ENCODE results near the gene HLA-F. TPM values are rescaled to one million over a fixed set of nuclear protein-coding genes. Genes with fewer than 3 reads are reported as not detected.

HLA-F gene
- total and polyA plus RNA-seq, 9 donors, result 16.3 to 61.6 (median 29.6) TPM

- no peak overlapping the region for H3K27ac ChIP-seq
Observed at GRCh38 chr6:29751480-29751879, 28.2 kb downstream of the HLA-F start.

DNA sequence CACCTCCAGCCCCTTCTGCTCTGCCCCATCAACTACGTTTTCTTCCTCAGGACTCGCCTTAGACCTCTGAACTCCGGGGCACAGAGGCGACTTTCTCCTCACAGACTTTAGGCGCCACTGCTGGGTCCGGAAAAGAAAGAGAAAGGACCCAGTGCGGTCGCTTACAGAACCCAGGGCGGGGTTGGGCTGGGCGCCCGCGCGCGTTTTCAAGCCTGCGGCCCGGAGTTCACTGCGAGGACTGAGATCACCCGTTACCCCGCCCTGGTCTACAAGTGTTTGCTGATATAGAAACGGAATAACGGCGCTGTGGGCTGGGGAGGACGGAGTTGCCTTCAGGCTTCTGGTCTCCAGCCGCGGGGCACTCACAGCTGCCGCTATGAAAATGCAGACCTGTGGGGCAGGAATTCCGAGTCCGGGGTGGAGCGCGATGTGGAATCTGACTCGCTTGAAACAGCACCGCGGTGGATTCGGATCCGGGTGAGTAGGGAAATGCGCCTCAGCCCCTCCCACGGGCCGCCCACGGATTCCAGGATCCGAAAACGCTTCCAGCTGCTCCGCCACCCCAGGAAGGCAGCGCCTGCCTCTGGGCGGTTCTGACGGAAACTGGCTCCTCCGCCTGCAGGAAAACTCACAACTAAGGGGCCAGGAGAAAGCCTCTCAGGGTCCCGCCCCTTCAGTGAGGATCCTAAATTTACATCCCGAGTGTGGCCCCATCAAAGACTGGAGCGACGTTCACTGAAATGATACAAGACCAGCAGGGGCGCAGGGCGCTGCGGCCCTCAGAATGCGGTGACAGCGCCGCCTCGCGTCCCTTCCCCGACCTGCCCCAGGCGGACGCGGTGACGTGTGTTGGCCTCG lies 29.4 kb downstream of the HLA-F start:
- H3K4me1 ChIP-seq (ENCODE audit: insufficient read depth), result peaks cover 1% of the 10 kb centered on the region
- intact Hi-C loops (cut with DNase I), result loop anchor here in 2 of 4 donors (5.0 to 10.0 kb wide), 3 partner anchors 45 to 100 kb away; no protein-coding TSS in a partner anchor
- H3K9me3 ChIP-seq, result no peaks in the 10 kb centered on the region
- no peaks in the 10 kb centered on the region for H3K27me3 ChIP-seq
- H3K4me3 ChIP-seq, result peak overlapping the region; percentile 57
- H3K27ac ChIP-seq, result peak overlapping the region; percentile 78 to 91
- TF ChIP-seq CTCF (IDR thresholded peaks at IDR 0.05) (peak; percentile 85 to 97 (median 95)), EP300 (IDR thresholded peaks at IDR 0.05) (no peak), POLR2A (IDR thresholded peaks at IDR 0.05) (peak; percentile 38)
- peak; percentile 80 to 91 (median 88) for DNase-seq
- WGBS, 3 donors, result 0 to 1% (median 1%) methylated on average over 62 to 64 of the region's 64 CpGs
- no peaks in the 10 kb centered on the region for H3K36me3 ChIP-seq

More at GRCh38 chr6:29751480-29751879, 28.2 kb downstream of the HLA-F start:
- peaks cover 1% of the 10 kb centered on the region for H3K4me1 ChIP-seq (ENCODE audit: insufficient read depth)
- 90 to 97% (median 91%) methylated on average over 3 of the region's 3 CpGs for WGBS, 3 donors
- H3K4me3 ChIP-seq, result peak overlapping the region; percentile 57
- no peaks in the 10 kb centered on the region for H3K27me3 ChIP-seq
- no peak for DNase-seq
- H3K36me3 ChIP-seq, result no peaks in the 10 kb centered on the region
- intact Hi-C loops (cut with DNase I), result loop anchor here in 2 of 4 donors (5.0 to 10.0 kb wide), 3 partner anchors 44 to 99 kb away; no protein-coding TSS in a partner anchor
- no peak for TF ChIP-seq EP300 (IDR thresholded peaks at IDR 0.05)
- TF ChIP-seq POLR2A (IDR thresholded peaks at IDR 0.05), result no peak
- TF ChIP-seq CTCF (IDR thresholded peaks at IDR 0.05), result no peak
- no peaks in the 10 kb centered on the region for H3K9me3 ChIP-seq

DNA sequence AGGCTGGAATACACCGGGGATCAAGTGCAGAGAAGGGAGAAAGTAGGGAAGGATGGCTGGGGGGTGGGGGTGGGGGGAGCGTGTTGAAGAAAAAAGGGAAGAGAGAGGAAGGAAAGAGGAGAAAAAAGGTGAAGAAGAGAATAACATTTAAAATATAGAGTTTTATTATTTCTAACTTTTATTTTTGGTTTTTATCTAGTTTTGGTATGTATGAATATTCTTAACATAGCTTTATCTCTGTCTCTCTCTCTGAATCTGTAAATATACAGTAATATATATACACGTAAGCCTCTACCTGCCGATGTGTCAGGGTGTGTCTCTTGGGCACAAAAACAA lies 30.0 kb downstream of the HLA-F start:
- 7 to 13% (median 12%) methylated on average over 4 of the region's 4 CpGs for WGBS, 3 donors
- Histone ChIP-seq H3K27ac (peak overlapping the region; percentile 78 to 91), H3K36me3 (no peaks in the 10 kb centered on the region), H3K9me3 (no peaks in the 10 kb centered on the region), H3K4me3 (peak overlapping the region; percentile 57), H3K4me1 (ENCODE audit: insufficient read depth) (peaks cover 1% of the 10 kb centered on the region), H3K27me3 (no peaks in the 10 kb centered on the region)
- intact Hi-C loops (cut with DNase I), result loop anchor here in 2 of 4 donors (5.0 to 10.0 kb wide), 3 partner anchors 46 to 101 kb away; no protein-coding TSS in a partner anchor
- TF ChIP-seq POLR2A (IDR thresholded peaks at IDR 0.05), result no peak
- no peak for TF ChIP-seq EP300 (IDR thresholded peaks at IDR 0.05)
- DNase-seq, result no peak

- intact Hi-C loops (cut with DNase I), result loop anchor here in 1 of 4 donors (10.0 kb wide), 1 partner anchor 51 kb away; no protein-coding TSS in a partner anchor
- Histone ChIP-seq H3K27ac (no peak overlapping the region), H3K36me3 (no peaks in the 10 kb centered on the region), H3K4me3 (no peak overlapping the region), H3K9me3 (no peaks in the 10 kb centered on the region), H3K27me3 (no peaks in the 10 kb centered on the region), H3K4me1 (ENCODE audit: insufficient read depth) (no peaks in the 10 kb centered on the region)
- TF ChIP-seq POLR2A (IDR thresholded peaks at IDR 0.05), result no peak
- TF ChIP-seq EP300 (IDR thresholded peaks at IDR 0.05), result no peak
- no peak for TF ChIP-seq CTCF (IDR thresholded peaks at IDR 0.05)
- 29 to 45% (median 42%) methylated on average over 23 of the region's 23 CpGs for WGBS, 3 donors
- no peak for DNase-seq
Observed at GRCh38 chr6:29755295-29755871, 32.1 kb downstream of the HLA-F start.
